HEK293T (cell line): ENCODE results near the gene LAMTOR3.

ENCODE experiments used
- CTCF ChIA-PET: fragments of 350-600 bp; formaldehyde crosslinking; extraction: SDS; loops from one replicate; lab custom pipeline; 2021; ENCODE audit warnings: antibody characterized with exemption, inconsistent platforms; lab: Yijun Ruan, JAX
- POLR2A ChIA-PET: fragments of 350-600 bp; formaldehyde crosslinking; extraction: SDS; loops from one replicate; lab custom pipeline; 2020; ENCODE audit warnings: antibody characterized with exemption, inconsistent platforms; lab: Yijun Ruan, JAX
- DNase-seq: peaks from one replicate; pipeline ENCODE4 v3.0.0; 2012; ENCODE audit warnings: mixed read lengths; ENCODE audit errors: extremely low spot score
- ARNT ChIP-seq: fragments of 450-650 bp; IDR thresholded peaks from 2 replicates; pipeline ENCODE4 v1.6.1; 2017; ENCODE audit warnings: mild to moderate bottlenecking
- BHLHE40 ChIP-seq: fragments of 450-650 bp; IDR thresholded peaks from 2 replicates; pipeline ENCODE4 v1.6.1; 2016; ENCODE audit warnings: mild to moderate bottlenecking, moderate library complexity, borderline replicate concordance
- CTBP1 ChIP-seq: fragments of 450-650 bp; IDR thresholded peaks from 2 replicates; pipeline ENCODE4 v1.6.1; 2016; ENCODE audit warnings: borderline replicate concordance
- ELF4 ChIP-seq: fragments of 450-650 bp; IDR thresholded peaks from 2 replicates; pipeline ENCODE4 v1.6.1; 2017; ENCODE audit warnings: antibody characterized with exemption
- FOXA1 ChIP-seq: fragments of 450-650 bp; IDR thresholded peaks from 2 replicates; pipeline ENCODE4 v1.6.1; 2016; ENCODE audit warnings: mild to moderate bottlenecking
- FOXK2 ChIP-seq: fragments of 450-650 bp; IDR thresholded peaks from 2 replicates; pipeline ENCODE4 v1.6.1; 2016; ENCODE audit warnings: mild to moderate bottlenecking
- FOXM1 ChIP-seq: fragments of 450-650 bp; IDR thresholded peaks from 2 replicates; pipeline ENCODE4 v1.6.1; 2017; ENCODE audit warnings: mild to moderate bottlenecking, borderline replicate concordance
- HDGF ChIP-seq: fragments of 450-650 bp; IDR thresholded peaks from 2 replicates; pipeline ENCODE4 v1.6.1; 2017; ENCODE audit warnings: antibody characterized with exemption, borderline replicate concordance
- L3MBTL2 ChIP-seq: fragments of 450-650 bp; conservative IDR thresholded peaks from 2 replicates; pipeline ENCODE4 v1.6.1; 2016; ENCODE audit warnings: mild to moderate bottlenecking
- LEF1 ChIP-seq: fragments of 450-650 bp; IDR thresholded peaks from 2 replicates; pipeline ENCODE4 v1.6.1; 2017; ENCODE audit warnings: mild to moderate bottlenecking, borderline replicate concordance
- NFRKB ChIP-seq: fragments of 450-650 bp; IDR thresholded peaks from 2 replicates; pipeline ENCODE4 v1.6.1; 2016; ENCODE audit warnings: mild to moderate bottlenecking, moderate library complexity
- SP1 ChIP-seq: fragments of 450-650 bp; IDR thresholded peaks from 2 replicates; pipeline ENCODE4 v1.6.1; 2017
- SUZ12 ChIP-seq: fragments of 450-650 bp; IDR thresholded peaks from 2 replicates; pipeline ENCODE4 v1.6.1; 2016; ENCODE audit warnings: mild to moderate bottlenecking
- TARDBP ChIP-seq: fragments of 450-650 bp; IDR thresholded peaks from 2 replicates; pipeline ENCODE4 v1.6.1; 2016
- ZNF384 ChIP-seq: fragments of 450-650 bp; IDR thresholded peaks from 2 replicates; pipeline ENCODE4 v1.6.1; 2016
- TF ChIP-seq, protein P1 (sequence below): fragments of 450-650 bp; IDR thresholded peaks from 2 replicates; pipeline ENCODE4 v1.6.1; 2016

The LAMTOR3 gene

DNA sequence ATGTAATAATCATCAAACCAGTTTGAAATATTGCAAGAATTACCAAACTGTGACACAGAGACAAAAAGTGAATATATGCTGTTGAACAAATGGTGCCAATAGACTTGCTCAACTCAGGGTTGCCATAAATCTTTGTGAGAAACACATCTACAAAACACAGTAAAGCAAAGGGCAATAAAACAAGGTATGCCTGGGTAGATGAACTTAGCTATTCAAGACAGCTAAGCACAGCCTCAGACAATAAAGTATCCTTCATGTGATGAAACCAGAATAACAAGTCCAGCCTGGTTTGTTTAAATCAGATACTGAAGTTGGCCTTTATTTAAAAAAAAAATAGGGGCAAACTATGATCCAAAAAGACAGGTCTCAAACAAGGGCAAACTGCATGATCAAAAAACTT, 19.2 kb downstream of the LAMTOR3 start:
- CTCF ChIA-PET = no interaction called here
- TF ChIP-seq LEF1 = no peak
- no peak for TF ChIP-seq L3MBTL2
- no peak for TF ChIP-seq SUZ12
- TF ChIP-seq, protein P1, sequence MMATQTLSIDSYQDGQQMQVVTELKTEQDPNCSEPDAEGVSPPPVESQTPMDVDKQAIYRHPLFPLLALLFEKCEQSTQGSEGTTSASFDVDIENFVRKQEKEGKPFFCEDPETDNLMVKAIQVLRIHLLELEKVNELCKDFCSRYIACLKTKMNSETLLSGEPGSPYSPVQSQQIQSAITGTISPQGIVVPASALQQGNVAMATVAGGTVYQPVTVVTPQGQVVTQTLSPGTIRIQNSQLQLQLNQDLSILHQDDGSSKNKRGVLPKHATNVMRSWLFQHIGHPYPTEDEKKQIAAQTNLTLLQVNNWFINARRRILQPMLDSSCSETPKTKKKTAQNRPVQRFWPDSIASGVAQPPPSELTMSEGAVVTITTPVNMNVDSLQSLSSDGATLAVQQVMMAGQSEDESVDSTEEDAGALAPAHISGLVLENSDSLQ = no peak
- no peak for TF ChIP-seq ELF4
- no peak for TF ChIP-seq HDGF
- TF ChIP-seq CTBP1 = no peak
- no peak for TF ChIP-seq SP1
- TF ChIP-seq NFRKB = no peak
- no peak for DNase-seq
- POLR2A ChIA-PET = no interaction called here

DNA sequence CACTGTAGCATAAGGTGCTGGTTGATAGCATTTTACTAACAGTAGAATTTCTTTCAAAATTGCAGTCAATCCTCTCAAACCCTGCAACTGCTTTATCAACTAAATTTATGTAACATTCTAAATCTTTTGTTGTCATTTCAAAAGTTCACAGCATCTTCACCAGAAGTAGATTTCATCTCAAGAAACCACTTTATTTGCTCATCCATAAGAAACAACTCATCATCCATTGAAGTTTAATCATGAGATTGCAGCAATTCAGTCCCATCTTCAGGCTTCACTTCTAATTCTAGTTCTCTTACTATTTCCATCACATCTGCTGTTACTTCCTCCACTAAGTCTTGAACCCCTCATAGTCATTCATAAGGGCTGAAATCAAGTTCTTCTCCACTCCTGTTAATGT, 21.7 kb downstream of the LAMTOR3 start:
- DNase-seq = no peak
- no peak for TF ChIP-seq NFRKB
- TF ChIP-seq ZNF384 = no peak
- no peak for TF ChIP-seq SP1
- TF ChIP-seq LEF1 = no peak
- TF ChIP-seq ARNT = no peak
- TF ChIP-seq, protein P1 = no peak
- TF ChIP-seq ELF4 = no peak
- TF ChIP-seq SUZ12 = no peak
- TF ChIP-seq BHLHE40 = no peak
- no peak for TF ChIP-seq FOXM1
- TF ChIP-seq L3MBTL2 = no peak
- TF ChIP-seq TARDBP = no peak
- no peak for TF ChIP-seq HDGF
- no peak for TF ChIP-seq CTBP1
- CTCF ChIA-PET = no interaction called here
- POLR2A ChIA-PET = no interaction called here

DNA sequence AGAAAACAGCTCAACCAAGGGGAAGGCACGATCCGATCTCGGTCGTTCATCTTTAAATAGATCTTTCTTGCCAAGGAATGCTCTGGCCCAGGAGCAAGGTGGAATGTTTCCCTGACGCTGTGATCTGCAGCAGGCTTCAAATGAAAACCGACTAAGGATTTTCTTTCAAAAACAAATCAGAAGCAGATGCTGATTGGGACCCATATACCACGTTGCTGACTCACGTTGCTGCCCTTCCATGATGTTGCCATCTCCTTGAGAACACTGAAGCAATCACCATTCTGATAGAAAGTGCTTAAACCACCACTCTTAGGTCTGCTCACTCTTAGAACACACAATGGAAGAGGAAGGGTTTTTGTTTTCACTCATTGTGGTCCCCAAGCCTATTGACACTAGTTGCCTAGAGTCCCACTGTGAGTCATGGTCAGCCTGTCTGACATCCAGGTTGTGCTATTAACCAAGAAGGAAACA, 26.1 kb downstream of the LAMTOR3 start:
- ChIA-PET POLR2A (interaction anchor here (0.6 kb wide), 1 partner anchor 27 kb away, joined by 3 read pairs; no protein-coding TSS in a partner anchor), CTCF (no interaction called here)
- TF ChIP-seq SP1 (no peak), BHLHE40 (no peak), LEF1 (no peak), SUZ12 (no peak), NFRKB (no peak), FOXM1 (no peak), HDGF (no peak), ARNT (no peak), CTBP1 (no peak), ZNF384 (no peak), TARDBP (no peak), L3MBTL2 (no peak)
- TF ChIP-seq, protein P1 = no peak
- no peak for DNase-seq

DNA sequence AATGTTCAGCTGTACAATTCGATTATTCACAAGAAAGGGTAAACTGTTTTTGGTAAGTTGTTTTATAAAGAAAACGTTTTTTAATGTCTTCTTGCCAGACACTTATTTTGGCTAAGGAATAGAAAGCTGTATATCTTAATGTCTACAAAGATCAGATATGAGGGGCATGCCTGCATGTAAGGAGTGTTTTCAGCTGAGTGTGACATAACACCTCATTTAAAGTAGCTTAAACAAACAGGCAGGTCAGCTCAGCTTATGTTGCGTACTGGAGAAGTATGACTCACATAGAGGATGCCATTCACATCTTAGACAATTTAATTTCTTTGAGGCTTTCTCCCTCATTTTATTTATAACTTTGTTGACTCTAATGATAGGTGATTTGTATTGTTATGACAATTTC, 30.4 kb downstream of the LAMTOR3 start:
- no peak for DNase-seq
- TF ChIP-seq NFRKB = no peak
- no peak for TF ChIP-seq BHLHE40
- no peak for TF ChIP-seq SUZ12
- TF ChIP-seq ZNF384 = no peak
- TF ChIP-seq, protein P1 = no peak
- no peak for TF ChIP-seq FOXM1
- TF ChIP-seq CTBP1 = no peak
- TF ChIP-seq ELF4 = no peak
- TF ChIP-seq TARDBP = no peak
- TF ChIP-seq ARNT = no peak
- no peak for TF ChIP-seq FOXK2
- TF ChIP-seq FOXA1 = no peak
- TF ChIP-seq L3MBTL2 = no peak
- ChIA-PET POLR2A (interaction anchor here (0.9 kb wide), 1 partner anchor 31 kb away, joined by 3 read pairs; the partner anchor contains the start of gene LAMTOR3), CTCF (no interaction called here)

DNA sequence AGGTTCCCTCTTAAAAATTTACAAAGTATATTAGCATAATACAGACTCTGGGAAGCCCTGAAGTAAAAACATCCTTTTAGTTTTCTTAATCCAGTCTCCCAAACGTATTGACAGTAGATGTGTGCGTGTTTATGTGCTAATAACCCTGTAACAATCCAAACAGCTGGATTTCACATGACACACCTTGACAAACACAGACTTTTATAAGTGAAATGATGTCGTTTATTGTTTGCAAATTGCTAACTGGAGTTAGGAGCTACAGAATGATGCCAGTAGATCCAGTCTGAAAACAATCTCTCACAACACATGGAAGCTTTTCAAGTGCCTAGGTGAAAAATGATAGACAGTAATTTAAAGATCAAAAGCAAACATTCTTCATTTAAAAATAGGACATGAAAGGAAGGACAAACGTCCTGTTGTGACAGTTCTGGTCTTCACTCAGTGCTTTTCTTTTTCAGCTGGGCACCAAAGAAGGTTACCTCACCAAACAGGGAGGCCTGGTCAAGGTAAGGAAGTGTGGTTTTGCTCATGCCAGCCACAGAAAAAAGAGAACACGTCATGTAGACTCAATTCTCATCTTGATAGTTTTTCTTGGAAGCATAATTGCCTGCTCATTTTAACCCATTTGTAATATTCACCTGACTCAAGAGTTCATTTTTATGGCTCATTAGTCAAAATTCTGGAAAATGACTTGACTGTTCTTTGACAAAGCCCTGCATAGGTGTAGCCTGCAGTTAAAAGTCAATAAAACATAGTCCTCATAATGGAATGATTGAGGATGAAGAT, 32.9 kb downstream of the LAMTOR3 start:
- ChIA-PET CTCF (no interaction called here), POLR2A (no interaction called here)
- no peak for DNase-seq

More for the DNA sequence above, 32.9 kb downstream of the LAMTOR3 start:
- TF ChIP-seq NFRKB (no peak), TARDBP (no peak), BHLHE40 (no peak), SP1 (no peak), ARNT (no peak), ZNF384 (no peak), ELF4 (no peak), L3MBTL2 (no peak), SUZ12 (no peak), FOXM1 (no peak), HDGF (no peak), FOXA1 (no peak), FOXK2 (no peak)
- TF ChIP-seq, protein P1 = no peak
